Body of pancreas (tissue), 4 donors: ENCODE data around the gene TFAP2A.

Experiments used
- CTCF ChIP-seq, 7 experiments: fragments of 450-650 bp in 4 of 7; fragments of 200-600 bp in 3 of 7; sonication (generic) in 3 of 7; IDR thresholded peaks; one replicate each; pipeline ENCODE4 v1.5.1; 2016 to 2019; ENCODE audit warnings: antibody characterized with exemption in 7 of 7
- POLR2A ChIP-seq, 3 donors: fragments of 450-650 bp; IDR thresholded peaks; one replicate each; pipeline ENCODE4 v1.6.1; 2016; ENCODE audit warnings: antibody characterized with exemption in 3 of 3, mild to moderate bottlenecking in 2 of 3

GRCh38 chr6:10361428-10361827, 53.4 kb downstream of the TFAP2A start:
- TF ChIP-seq POLR2A (IDR thresholded peaks at IDR 0.05) (no peak), CTCF (IDR thresholded peaks at IDR 0.05) (no peak)
